Neural progenitor cell (in vitro differentiated cells): ENCODE data around the gene TMPRSS13. TPM values are rescaled to one million over a fixed set of nuclear protein-coding genes. Genes with fewer than 3 reads are reported as not detected.

Source experiments
- DNase-seq: peaks from one replicate; pipeline ENCODE4 v3.0.0-alpha.2; 2016; ENCODE audit warnings: low spot score
- H2AFZ ChIP-seq: fragments of 200-600 bp; sonication (generic); replicated peaks from 2 replicates; pipeline ENCODE4 v1.6.1; 2016; ENCODE audit warnings: antibody characterized with exemption
- H3F3A ChIP-seq: fragments of 200-600 bp; sonication (generic); 2 replicates; pipeline ENCODE4 v1.6.1; 2016; ENCODE audit warnings: antibody characterized with exemption, low read depth
- H3K27ac ChIP-seq: fragments of 200-600 bp; sonication (generic); 2 replicates; pipeline ENCODE4 v1.5.1; 2016; ENCODE audit warnings: mild to moderate bottlenecking
- H3K27me3 ChIP-seq: fragments of 200-600 bp; sonication (generic); 2 replicates; pipeline ENCODE4 v1.6.1; 2016; ENCODE audit warnings: mild to moderate bottlenecking, moderate library complexity
- H3K36me3 ChIP-seq: fragments of 200-600 bp; sonication (generic); 2 replicates; pipeline ENCODE4 v1.5.1; 2016
- H3K4me1 ChIP-seq: fragments of 200-600 bp; sonication (generic); 2 replicates; pipeline ENCODE4 v1.6.1; 2016; ENCODE audit warnings: mixed run types
- H3K4me2 ChIP-seq: fragments of 200-600 bp; sonication (generic); 2 replicates; pipeline ENCODE4 v1.6.1; 2016
- H3K4me3 ChIP-seq: fragments of 200-600 bp; sonication (generic); 2 replicates; pipeline ENCODE4 v1.5.1; 2016
- H3K79me2 ChIP-seq: fragments of 200-600 bp; sonication (generic); 2 replicates; pipeline ENCODE4 v1.6.1; 2016; ENCODE audit warnings: low read depth
- H3K9ac ChIP-seq: fragments of 200-600 bp; sonication (generic); 2 replicates; pipeline ENCODE4 v1.6.1; 2016
- H3K9me3 ChIP-seq: fragments of 200-600 bp; sonication (generic); 2 replicates; pipeline ENCODE4 v1.5.1; 2016; ENCODE audit warnings: low read depth
- H4K20me1 ChIP-seq: fragments of 200-600 bp; sonication (generic); 2 replicates; pipeline ENCODE4 v1.6.1; 2016; ENCODE audit warnings: low read depth
- H3K27ac Mint-ChIP-seq: 3 replicates; pipeline ENCODE4 v1.8.0; 2021; ENCODE audit warnings: mixed read lengths
- H3K27me3 Mint-ChIP-seq: 2 replicates; pipeline ENCODE4 v1.8.0; 2022; ENCODE audit warnings: low read depth, mild to moderate bottlenecking, inconsistent platforms, moderate library complexity, mixed read lengths; ENCODE audit not compliant: insufficient read depth
- H3K36me3 Mint-ChIP-seq: 3 replicates; pipeline ENCODE4 v1.8.0; 2021; ENCODE audit warnings: mixed read lengths
- H3K4me1 Mint-ChIP-seq: 3 replicates; pipeline ENCODE4 v1.8.0; 2021; ENCODE audit warnings: mixed read lengths
- H3K4me3 Mint-ChIP-seq: 3 replicates; pipeline ENCODE4 v1.8.0; 2021; ENCODE audit warnings: mild to moderate bottlenecking, moderate library complexity, mixed read lengths
- H3K9me3 Mint-ChIP-seq: 3 replicates; pipeline ENCODE4 v1.8.0; 2020; ENCODE audit warnings: mixed read lengths
- EZH2 ChIP-seq: fragments of 200-600 bp; sonication (generic); IDR thresholded peaks from 2 replicates; pipeline ENCODE4 v1.6.1; 2017; ENCODE audit warnings: antibody characterized with exemption, mild to moderate bottlenecking, moderate library complexity
- EZH2phosphoT487 ChIP-seq: fragments of 200-600 bp; sonication (generic); IDR thresholded peaks from 2 replicates; pipeline ENCODE4 v1.6.1; 2017; ENCODE audit warnings: antibody characterized with exemption
- total RNA-seq: library from RNA; depleted of rRNA; stranded (reverse); fragments of >200 nt; gene quantifications from 2 replicates; pipeline ENCODE4 v1.2.3, GENCODE V29; 2015; ENCODE audit warnings: low replicate concordance
- TF ChIP-seq, protein P1 (sequence below): fragments of 200-600 bp; sonication (generic); IDR thresholded peaks from 2 replicates; pipeline ENCODE4 v1.5.1; 2017; ENCODE audit warnings: antibody characterized with exemption, mild to moderate bottlenecking

TMPRSS13 gene
- total RNA-seq, 1 donor from 2014 or later: not detected

- no peak overlapping the region for H2AFZ ChIP-seq
- Mint-ChIP-seq H3K27ac (no peak overlapping the region), H3K4me3 (no peak overlapping the region), H3K4me1 (peaks cover 32% of the 10 kb centered on the region), H3K36me3 (peaks cover 8% of the 10 kb centered on the region), H3K27me3 (peaks cover 2% of the 10 kb centered on the region), H3K9me3 (no peaks in the 10 kb centered on the region)
- H4K20me1 ChIP-seq: peaks cover 90% of the 10 kb centered on the region
- no peak overlapping the region for H3K9ac ChIP-seq
- H3K4me1 ChIP-seq: peaks cover 18% of the 10 kb centered on the region
- no peak for DNase-seq
- no peaks in the 10 kb centered on the region for H3K9me3 ChIP-seq
- no peaks in the 10 kb centered on the region for H3K36me3 ChIP-seq
- H3K27ac ChIP-seq: no peak overlapping the region
- peaks cover 75% of the 10 kb centered on the region for H3K79me2 ChIP-seq
- H3K27me3 ChIP-seq: no peaks in the 10 kb centered on the region
- H3K4me3 ChIP-seq: no peak overlapping the region
- no peak overlapping the region for H3K4me2 ChIP-seq
- TF ChIP-seq EZH2phosphoT487 (no peak), EZH2 (no peak)
- TF ChIP-seq, protein P1, sequence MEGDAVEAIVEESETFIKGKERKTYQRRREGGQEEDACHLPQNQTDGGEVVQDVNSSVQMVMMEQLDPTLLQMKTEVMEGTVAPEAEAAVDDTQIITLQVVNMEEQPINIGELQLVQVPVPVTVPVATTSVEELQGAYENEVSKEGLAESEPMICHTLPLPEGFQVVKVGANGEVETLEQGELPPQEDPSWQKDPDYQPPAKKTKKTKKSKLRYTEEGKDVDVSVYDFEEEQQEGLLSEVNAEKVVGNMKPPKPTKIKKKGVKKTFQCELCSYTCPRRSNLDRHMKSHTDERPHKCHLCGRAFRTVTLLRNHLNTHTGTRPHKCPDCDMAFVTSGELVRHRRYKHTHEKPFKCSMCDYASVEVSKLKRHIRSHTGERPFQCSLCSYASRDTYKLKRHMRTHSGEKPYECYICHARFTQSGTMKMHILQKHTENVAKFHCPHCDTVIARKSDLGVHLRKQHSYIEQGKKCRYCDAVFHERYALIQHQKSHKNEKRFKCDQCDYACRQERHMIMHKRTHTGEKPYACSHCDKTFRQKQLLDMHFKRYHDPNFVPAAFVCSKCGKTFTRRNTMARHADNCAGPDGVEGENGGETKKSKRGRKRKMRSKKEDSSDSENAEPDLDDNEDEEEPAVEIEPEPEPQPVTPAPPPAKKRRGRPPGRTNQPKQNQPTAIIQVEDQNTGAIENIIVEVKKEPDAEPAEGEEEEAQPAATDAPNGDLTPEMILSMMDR: no peak
- H3F3A ChIP-seq: peaks cover 17% of the 10 kb centered on the region
These were observed 69.6 kb downstream of the TMPRSS13 start for GRCh38 chr11:117859488-117860112.

- Mint-ChIP-seq H3K9me3 (no peaks in the 10 kb centered on the region), H3K27ac (no peak overlapping the region), H3K4me1 (peaks cover 32% of the 10 kb centered on the region), H3K27me3 (peaks cover 2% of the 10 kb centered on the region), H3K4me3 (no peak overlapping the region), H3K36me3 (peaks cover 9% of the 10 kb centered on the region)
- H3K79me2 ChIP-seq: peaks cover 69% of the 10 kb centered on the region
- no peak overlapping the region for H3K9ac ChIP-seq
- DNase-seq: no peak
- H3K9me3 ChIP-seq: no peaks in the 10 kb centered on the region
- TF ChIP-seq EZH2 (no peak), EZH2phosphoT487 (no peak)
- TF ChIP-seq, protein P1: no peak
- H3K4me2 ChIP-seq: no peak overlapping the region
- peaks cover 88% of the 10 kb centered on the region for H4K20me1 ChIP-seq
- H3K27ac ChIP-seq: no peak overlapping the region
- H3K4me3 ChIP-seq: no peak overlapping the region
- no peak overlapping the region for H2AFZ ChIP-seq
- peaks cover 17% of the 10 kb centered on the region for H3F3A ChIP-seq
- peaks cover 18% of the 10 kb centered on the region for H3K4me1 ChIP-seq
- no peaks in the 10 kb centered on the region for H3K36me3 ChIP-seq
- no peaks in the 10 kb centered on the region for H3K27me3 ChIP-seq
These were observed 70.1 kb downstream of the TMPRSS13 start for GRCh38 chr11:117859061-117859460.

- Mint-ChIP-seq H3K27ac (no peak overlapping the region), H3K36me3 (peaks cover 16% of the 10 kb centered on the region), H3K9me3 (peaks cover 7% of the 10 kb centered on the region), H3K27me3 (peaks cover 2% of the 10 kb centered on the region), H3K4me1 (peaks cover 26% of the 10 kb centered on the region), H3K4me3 (no peak overlapping the region)
- H3K27ac ChIP-seq: no peak overlapping the region
- no peaks in the 10 kb centered on the region for H3K27me3 ChIP-seq
- peaks cover 17% of the 10 kb centered on the region for H3F3A ChIP-seq
- no peak overlapping the region for H3K4me2 ChIP-seq
- peaks cover 18% of the 10 kb centered on the region for H3K4me1 ChIP-seq
- H3K9me3 ChIP-seq: no peaks in the 10 kb centered on the region
- TF ChIP-seq EZH2phosphoT487 (no peak), EZH2 (no peak)
- TF ChIP-seq, protein P1: no peak
- no peak for DNase-seq
- no peak overlapping the region for H2AFZ ChIP-seq
- no peak overlapping the region for H3K4me3 ChIP-seq
- peaks cover 76% of the 10 kb centered on the region for H4K20me1 ChIP-seq
- H3K79me2 ChIP-seq: peaks cover 57% of the 10 kb centered on the region
- H3K9ac ChIP-seq: no peak overlapping the region
- no peaks in the 10 kb centered on the region for H3K36me3 ChIP-seq
These were observed 71.3 kb downstream of the TMPRSS13 start for GRCh38 chr11:117857734-117858414.
